ENCODE measurements around the gene CAV3. TPM values are rescaled to one million over a fixed set of nuclear protein-coding genes. Genes with fewer than 3 reads are reported as not detected.
"Not testable (repeated sequence)": the region's sequence is repeated elsewhere in the genome, so short reads cannot be mapped to it uniquely, and the experiment has no call there.

CAV3 gene
- total RNA-seq (under 1 TPM in 1 of 7 donors, not detected in 6; 0.23 TPM), polyA plus RNA-seq (under 1 TPM in 1 of 2 donors, not detected in 1; 0.15 TPM)
- long read RNA-seq, donor 1: 0 reads
- long read RNA-seq, donor 2: 0 reads
- long read RNA-seq, donor 3: 0 reads

DNA sequence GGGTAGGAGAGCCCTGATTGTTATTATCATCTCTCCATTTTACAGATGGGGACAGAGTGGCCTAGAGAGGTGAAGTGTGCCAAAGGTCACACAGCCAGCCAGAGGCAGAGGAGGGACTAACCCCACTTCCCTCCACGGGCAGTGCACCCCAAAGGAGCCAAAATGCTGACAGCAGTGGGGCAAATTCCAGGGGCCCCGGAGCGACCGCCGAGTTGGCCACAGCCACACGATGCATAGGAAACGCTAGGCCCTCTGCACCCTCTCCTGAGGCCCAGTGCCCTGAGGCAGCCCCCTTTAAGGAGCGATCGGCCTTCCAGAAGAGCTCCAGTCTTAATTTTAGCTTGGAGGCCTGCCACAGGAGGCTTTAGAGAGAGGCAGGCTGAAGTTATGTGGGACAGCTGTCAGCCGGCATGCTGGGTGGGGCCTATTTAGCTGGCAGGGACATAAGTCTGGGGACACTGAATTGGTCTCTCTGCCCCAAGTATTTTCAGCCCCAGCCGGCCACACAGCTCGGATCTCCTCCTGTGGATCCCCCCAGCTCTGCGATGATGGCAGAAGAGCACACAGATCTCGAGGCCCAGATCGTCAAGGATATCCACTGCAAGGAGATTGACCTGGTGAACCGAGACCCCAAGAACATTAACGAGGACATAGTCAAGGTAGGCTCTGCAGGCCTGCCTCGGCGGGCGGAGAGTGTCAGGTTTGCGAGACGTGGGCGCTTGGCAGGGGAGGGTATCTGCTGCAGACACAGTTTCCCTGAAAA, at the start of gene CAV3:
Gene CAV3, plus strand, starts transcription at position 471 of the 763 bp plus-strand sequence. Its CDS starts 75 bp downstream, at position 546.
- DNase-seq: no peak
- Histone ChIP-seq H3K36me3 (no peaks in the 10 kb centered on the region), H3K27me3 (no peaks in the 10 kb centered on the region), H3K4me1 (ENCODE audit: insufficient read depth) (no peaks in the 10 kb centered on the region), H3K27ac (no peak within 1 kb of the TSS), H3K4me3 (no peak within 1 kb of the TSS), H3K9me3 (no peaks in the 10 kb centered on the region)
- WGBS, 3 donors: 74 to 76% (median 74%) methylated on average over 23 of the region's 23 CpGs
- intact Hi-C loops (cut with DNase I): no loop called here
- no peak for TF ChIP-seq POLR2A (IDR thresholded peaks at IDR 0.05)
- no peak for TF ChIP-seq EP300 (IDR thresholded peaks at IDR 0.05)
- TF ChIP-seq, protein P1, sequence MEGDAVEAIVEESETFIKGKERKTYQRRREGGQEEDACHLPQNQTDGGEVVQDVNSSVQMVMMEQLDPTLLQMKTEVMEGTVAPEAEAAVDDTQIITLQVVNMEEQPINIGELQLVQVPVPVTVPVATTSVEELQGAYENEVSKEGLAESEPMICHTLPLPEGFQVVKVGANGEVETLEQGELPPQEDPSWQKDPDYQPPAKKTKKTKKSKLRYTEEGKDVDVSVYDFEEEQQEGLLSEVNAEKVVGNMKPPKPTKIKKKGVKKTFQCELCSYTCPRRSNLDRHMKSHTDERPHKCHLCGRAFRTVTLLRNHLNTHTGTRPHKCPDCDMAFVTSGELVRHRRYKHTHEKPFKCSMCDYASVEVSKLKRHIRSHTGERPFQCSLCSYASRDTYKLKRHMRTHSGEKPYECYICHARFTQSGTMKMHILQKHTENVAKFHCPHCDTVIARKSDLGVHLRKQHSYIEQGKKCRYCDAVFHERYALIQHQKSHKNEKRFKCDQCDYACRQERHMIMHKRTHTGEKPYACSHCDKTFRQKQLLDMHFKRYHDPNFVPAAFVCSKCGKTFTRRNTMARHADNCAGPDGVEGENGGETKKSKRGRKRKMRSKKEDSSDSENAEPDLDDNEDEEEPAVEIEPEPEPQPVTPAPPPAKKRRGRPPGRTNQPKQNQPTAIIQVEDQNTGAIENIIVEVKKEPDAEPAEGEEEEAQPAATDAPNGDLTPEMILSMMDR (IDR thresholded peaks at IDR 0.05): no peak

DNA sequence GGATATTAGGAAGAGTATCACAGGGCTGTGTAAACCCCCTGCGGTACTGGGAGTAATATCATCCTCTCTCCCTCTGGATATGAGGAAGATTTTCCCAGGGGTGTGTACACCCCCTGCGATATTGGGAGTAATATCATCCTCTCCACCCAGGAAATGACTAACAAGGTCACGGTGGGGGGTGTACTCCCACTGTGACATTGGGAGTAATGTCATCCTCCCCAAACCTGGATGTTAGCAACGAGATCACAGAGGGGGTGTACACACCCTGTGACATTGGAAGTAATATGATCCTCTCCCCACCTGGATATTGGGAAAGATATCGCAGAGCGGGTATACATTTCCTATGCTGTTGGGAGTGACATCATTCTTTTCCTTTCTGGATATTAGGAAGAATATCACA, 48.6 kb upstream of the CAV3 start:
- H3K27me3 ChIP-seq; H3K4me1 ChIP-seq (ENCODE audit: insufficient read depth); H3K27ac ChIP-seq; H3K36me3 ChIP-seq; DNase-seq; H3K9me3 ChIP-seq; H3K4me3 ChIP-seq; intact Hi-C loops (cut with DNase I): not testable (repeated sequence)
- WGBS, 3 donors: 77 to 81% (median 80%) methylated on average over 6 of the region's 6 CpGs

GRCh38 chr3:8691295-8691694, 42.3 kb upstream of the CAV3 start:
- H3K27ac ChIP-seq; intact Hi-C loops (cut with DNase I); H3K36me3 ChIP-seq; H3K4me3 ChIP-seq; DNase-seq; H3K27me3 ChIP-seq; H3K9me3 ChIP-seq; H3K4me1 ChIP-seq (ENCODE audit: insufficient read depth): not testable (repeated sequence)
- 86 to 93% (median 88%) methylated on average over 9 of the region's 9 CpGs for WGBS, 3 donors

- H3K27ac ChIP-seq: no peak overlapping the region
- H3K9me3 ChIP-seq: no peaks in the 10 kb centered on the region
- no peaks in the 10 kb centered on the region for H3K36me3 ChIP-seq
- no peaks in the 10 kb centered on the region for H3K27me3 ChIP-seq
- no peak overlapping the region for H3K4me3 ChIP-seq
- no peaks in the 10 kb centered on the region for H3K4me1 ChIP-seq (ENCODE audit: insufficient read depth)
- TF ChIP-seq EP300 (IDR thresholded peaks at IDR 0.05): no peak
- TF ChIP-seq, protein P1 (IDR thresholded peaks at IDR 0.05): no peak
- TF ChIP-seq POLR2A (IDR thresholded peaks at IDR 0.05): no peak
- WGBS, 3 donors: 42 to 54% (median 53%) methylated on average over 3 of the region's 3 CpGs
- intact Hi-C loops (cut with DNase I): no loop called here
- DNase-seq: no peak
Observed at GRCh38 chr3:8702560-8702959, 31.0 kb upstream of the CAV3 start.

DNA sequence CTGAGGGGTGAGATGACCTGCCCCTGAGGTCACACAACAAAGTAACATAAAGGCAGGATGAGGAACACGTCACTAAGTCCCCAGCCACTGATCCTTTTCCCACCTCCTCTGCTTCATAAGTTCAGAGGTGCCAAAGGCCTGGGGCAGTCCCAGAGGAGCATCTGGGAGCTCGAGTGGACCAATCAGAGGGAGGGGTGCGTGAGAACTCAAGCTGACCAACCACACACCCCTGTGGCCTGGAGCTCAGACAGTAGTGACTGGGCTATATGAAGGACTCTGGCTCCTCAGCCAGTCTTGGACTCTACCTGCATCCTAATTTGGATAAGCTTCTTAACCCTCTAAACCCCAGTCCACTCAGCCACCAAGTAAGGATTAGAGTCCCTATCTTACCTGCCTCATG, 28.0 kb upstream of the CAV3 start:
- intact Hi-C loops (cut with DNase I): no loop called here

More for the DNA sequence above, 28.0 kb upstream of the CAV3 start:
- DNase-seq: no peak
- no peaks in the 10 kb centered on the region for H3K27me3 ChIP-seq
- no peak overlapping the region for H3K4me3 ChIP-seq
- H3K27ac ChIP-seq: no peak overlapping the region
- no peaks in the 10 kb centered on the region for H3K4me1 ChIP-seq (ENCODE audit: insufficient read depth)
- no peaks in the 10 kb centered on the region for H3K9me3 ChIP-seq
- H3K36me3 ChIP-seq: no peaks in the 10 kb centered on the region
- TF ChIP-seq POLR2A (IDR thresholded peaks at IDR 0.05): no peak
- no peak for TF ChIP-seq EP300 (IDR thresholded peaks at IDR 0.05)
- TF ChIP-seq, protein P1 (IDR thresholded peaks at IDR 0.05): no peak
- WGBS, 3 donors: 76 to 88% (median 79%) methylated on average over 3 of the region's 3 CpGs

Measured in ovary (tissue), 10 donors.